Gastrocnemius medialis (tissue), 4 donors: ENCODE measurements around the gene PRLH.

ENCODE experiments used
- POLR2A ChIP-seq, 2 donors: fragments of 450-650 bp; IDR thresholded peaks; one replicate each; pipeline ENCODE4 v1.6.1; 2017; ENCODE audit warnings: antibody characterized with exemption in 2 of 2, mild to moderate bottlenecking in 2 of 2, moderate library complexity in 2 of 2
- TF ChIP-seq, protein P1 (sequence below), 5 experiments: fragments of 450-650 bp in 3 of 5; fragments of 200-600 bp in 2 of 5; sonication (generic) in 2 of 5; IDR thresholded peaks in 4 of 5; conservative IDR thresholded peaks in 1 of 5; 1 replicate in 4 of 5; 2 replicates in 1 of 5; pipeline ENCODE4 v1.5.1; 2016 to 2019; ENCODE audit warnings: antibody characterized with exemption in 5 of 5, mild to moderate bottlenecking in 3 of 5, moderate library complexity in 3 of 5

DNA sequence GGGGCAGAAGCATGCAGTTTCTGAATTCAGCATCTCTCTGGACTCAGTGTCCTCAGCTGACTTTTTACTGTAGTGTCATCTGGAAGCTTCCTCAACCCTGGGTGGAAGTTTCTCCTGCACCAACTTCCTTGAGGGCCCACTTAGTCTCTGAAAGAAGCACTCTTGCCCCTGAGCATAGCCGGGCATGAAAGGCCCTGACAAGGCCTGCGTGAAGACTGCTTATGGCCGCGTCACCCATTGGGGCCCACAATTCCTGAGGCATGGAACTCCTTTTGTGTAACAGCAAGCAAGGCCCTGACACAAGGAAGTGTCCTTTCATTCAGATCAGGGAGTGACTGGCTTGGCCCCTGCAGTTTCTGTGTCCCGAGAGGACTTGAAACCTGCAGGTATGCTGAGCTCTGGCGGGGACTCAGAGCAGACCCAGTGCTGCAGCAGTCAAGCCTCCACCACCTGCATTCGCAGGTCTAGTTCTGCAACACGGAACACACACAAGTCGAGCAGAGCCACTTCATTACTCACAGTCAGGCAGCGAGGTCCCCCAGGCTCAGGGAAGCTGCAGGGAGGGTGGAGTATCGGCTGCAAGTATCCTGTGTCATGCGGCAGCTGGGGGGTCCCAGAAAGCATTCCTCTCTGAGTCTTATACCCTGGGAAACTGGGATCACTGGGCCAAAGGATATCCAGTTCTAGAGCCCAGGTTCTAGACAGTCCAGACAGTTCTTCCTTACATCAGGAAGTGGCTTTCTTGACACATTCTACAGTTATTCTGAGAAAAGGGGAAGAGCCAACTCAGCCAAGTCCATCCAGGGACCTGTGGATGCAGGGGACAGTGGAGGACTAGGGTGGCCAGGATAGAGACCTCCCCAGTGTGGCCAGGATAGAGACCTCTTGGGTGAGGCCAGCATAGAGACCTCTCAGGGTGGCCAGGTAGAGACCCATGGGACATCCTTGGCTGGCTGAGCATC, 35.6 kb upstream of the PRLH start:
- TF ChIP-seq, protein P1, sequence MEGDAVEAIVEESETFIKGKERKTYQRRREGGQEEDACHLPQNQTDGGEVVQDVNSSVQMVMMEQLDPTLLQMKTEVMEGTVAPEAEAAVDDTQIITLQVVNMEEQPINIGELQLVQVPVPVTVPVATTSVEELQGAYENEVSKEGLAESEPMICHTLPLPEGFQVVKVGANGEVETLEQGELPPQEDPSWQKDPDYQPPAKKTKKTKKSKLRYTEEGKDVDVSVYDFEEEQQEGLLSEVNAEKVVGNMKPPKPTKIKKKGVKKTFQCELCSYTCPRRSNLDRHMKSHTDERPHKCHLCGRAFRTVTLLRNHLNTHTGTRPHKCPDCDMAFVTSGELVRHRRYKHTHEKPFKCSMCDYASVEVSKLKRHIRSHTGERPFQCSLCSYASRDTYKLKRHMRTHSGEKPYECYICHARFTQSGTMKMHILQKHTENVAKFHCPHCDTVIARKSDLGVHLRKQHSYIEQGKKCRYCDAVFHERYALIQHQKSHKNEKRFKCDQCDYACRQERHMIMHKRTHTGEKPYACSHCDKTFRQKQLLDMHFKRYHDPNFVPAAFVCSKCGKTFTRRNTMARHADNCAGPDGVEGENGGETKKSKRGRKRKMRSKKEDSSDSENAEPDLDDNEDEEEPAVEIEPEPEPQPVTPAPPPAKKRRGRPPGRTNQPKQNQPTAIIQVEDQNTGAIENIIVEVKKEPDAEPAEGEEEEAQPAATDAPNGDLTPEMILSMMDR (IDR thresholded peaks at IDR 0.05 in 4 of 5, conservative IDR thresholded peaks at IDR 0.05 in 1 of 5) = no peak
- no peak for TF ChIP-seq POLR2A (IDR thresholded peaks at IDR 0.05)
